Globus pallidus (tissue), 1 donor: ENCODE results near the gene DPF3.

Experiments
- DNase-seq: peaks from one replicate; pipeline ENCODE4 v3.0.0-alpha.2; 2015; ENCODE audit warnings: low spot score

Gene DPF3

GRCh38 chr14:72714094-72714493 lies 179.8 kb downstream of the DPF3 start:
- no peak for DNase-seq

- DNase-seq = no peak
These were observed 182.0 kb downstream of the DPF3 start for GRCh38 chr14:72711936-72712335.

- peak; percentile 49 for DNase-seq
These were observed 183.8 kb downstream of the DPF3 start for GRCh38 chr14:72709916-72710611.

GRCh38 chr14:72708708-72709475 lies 185.0 kb downstream of the DPF3 start:
- DNase-seq = peak; percentile 88

- no peak for DNase-seq
These were observed 185.7 kb downstream of the DPF3 start for GRCh38 chr14:72708222-72708621.

DNA sequence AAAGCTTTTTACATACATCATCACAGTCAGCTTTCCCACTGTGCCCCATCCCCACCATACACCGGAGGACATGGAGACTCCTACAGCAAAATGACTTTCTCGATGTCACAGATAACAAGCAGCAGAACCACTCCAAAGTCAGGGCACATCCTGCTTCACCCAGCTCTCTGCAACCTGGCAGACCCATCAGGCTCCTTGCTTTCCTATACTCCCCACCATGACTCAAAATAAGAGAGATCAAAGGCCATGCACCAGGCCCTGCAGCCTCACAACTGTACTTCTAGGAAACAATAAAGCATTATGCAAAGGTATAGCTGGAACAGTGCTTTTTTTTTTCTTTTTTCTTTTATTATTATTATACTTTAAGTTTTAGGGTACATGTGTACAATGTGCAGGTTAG lies 187.4 kb downstream of the DPF3 start:
- DNase-seq = no peak

DNA sequence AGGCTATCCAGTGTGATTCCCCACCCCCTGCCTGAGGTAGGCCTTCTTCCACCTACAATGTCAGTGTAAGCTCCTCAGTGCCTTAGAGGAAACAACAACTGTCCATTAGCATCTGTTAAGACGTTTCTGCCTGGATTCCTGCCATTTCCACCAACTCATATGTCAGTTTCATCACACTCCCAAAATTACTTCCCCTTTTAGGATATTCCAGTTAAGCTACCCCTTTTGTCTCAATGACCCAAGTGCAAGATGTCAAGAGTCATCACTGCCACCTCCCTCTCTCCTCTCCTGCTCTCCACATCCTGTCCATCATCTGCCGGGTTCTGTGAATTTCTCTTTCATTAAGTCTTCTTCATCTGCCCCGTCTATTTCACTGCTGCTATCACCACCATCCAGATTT lies 189.4 kb downstream of the DPF3 start:
- DNase-seq = no peak

GRCh38 chr14:72701605-72702004 lies 192.3 kb downstream of the DPF3 start:
- no peak for DNase-seq

DNA sequence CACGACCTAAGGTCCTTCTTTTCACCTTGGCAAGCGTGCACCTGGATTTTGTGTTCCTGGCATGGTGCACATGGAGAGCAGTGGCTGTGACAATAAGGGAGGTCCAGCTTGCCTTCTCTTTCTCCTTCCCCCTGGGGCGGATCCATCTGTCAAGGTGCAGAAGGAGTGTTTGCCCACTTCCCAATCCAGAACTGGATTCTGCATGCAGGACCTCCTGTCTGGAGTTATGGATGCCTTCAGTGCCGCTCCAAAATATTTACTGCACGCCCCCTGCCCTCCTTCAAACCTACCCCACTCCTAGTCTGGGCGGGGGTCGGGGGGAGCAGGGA lies 192.7 kb downstream of the DPF3 start:
- DNase-seq = no peak

- DNase-seq = no peak
These were observed 193.3 kb downstream of the DPF3 start for GRCh38 chr14:72700338-72701236.

GRCh38 chr14:72699852-72700257 lies 194.0 kb downstream of the DPF3 start:
- DNase-seq = no peak

GRCh38 chr14:72699443-72699842 lies 194.5 kb downstream of the DPF3 start:
- DNase-seq = no peak

DNA sequence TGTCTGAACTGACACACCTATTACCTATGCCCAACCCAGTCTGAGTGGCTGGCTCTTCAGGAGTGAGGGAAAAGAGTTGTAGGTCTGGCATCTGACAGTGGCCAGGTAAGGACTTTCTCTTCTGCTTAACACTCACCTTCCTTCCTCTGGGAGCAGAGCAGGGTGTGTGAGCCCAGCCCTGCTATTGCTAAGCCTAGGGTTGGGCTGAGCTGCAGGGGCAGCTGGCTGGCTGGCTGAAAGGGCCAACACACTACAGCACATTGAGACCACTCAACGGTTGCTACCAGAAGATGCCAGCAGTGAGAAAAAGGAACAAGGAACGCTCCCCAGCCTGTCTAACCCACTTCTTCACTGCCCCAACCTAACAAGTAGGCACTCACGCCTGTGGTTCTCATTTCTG lies 201.2 kb downstream of the DPF3 start:
- DNase-seq = no peak

DNA sequence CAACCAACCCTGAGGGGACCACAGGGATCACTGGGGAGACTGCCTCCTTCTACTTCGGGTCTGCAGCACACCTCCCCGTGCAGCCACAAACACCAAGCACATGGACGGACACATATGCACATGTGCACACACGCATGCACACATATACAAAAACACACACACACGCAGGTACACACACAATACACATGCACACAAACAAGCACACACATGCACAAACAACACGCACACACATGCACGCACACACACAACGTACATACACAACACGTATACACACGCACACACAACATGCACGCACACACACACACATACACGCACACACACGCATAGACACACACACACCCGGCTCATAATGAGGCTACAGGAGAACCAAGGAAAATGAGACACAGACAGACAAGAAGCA lies 203.6 kb downstream of the DPF3 start:
- DNase-seq = no peak

- no peak for DNase-seq
These were observed 204.8 kb downstream of the DPF3 start for GRCh38 chr14:72688990-72689671.

DNA sequence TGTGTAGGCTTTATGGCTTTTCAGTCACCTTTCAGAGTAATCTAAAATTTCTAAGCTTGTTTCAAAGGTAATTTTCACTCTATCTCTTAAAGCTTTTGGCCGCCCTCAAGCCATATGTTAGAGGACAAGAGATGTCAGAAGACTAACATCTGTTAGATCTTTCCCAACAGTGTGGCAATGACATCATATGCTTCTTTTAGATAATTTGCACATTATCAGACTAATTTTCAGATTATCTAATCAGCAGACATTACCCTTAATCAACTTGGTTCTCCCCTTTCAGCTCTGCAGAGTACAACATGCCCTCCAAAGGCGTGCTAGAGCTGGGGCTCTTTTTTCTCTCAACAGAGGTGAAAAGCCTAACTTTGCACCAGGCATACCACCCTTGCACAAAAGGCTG lies 207.1 kb downstream of the DPF3 start:
- DNase-seq = no peak

GRCh38 chr14:72686101-72686500 lies 207.8 kb downstream of the DPF3 start:
- no peak for DNase-seq

DNA sequence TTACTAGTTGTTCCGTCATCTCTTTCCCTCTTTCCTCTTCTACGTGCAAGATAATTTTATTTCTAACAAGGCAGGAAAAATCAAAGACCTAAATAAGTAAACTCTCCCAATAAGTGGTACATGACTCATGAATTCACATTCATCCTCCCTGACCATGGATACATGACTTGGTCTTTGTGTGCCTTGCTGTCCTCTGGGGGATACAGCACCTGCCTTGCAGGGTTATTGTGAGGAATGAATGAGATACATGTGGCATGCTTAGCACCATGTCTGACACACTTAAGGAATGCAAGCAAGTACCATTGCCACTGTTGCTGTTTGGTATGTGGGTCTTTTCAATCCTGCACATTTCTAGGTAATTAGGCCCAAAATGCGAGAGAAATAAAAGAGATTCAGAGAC lies 208.4 kb downstream of the DPF3 start:
- DNase-seq = no peak

GRCh38 chr14:72683787-72684186 lies 210.1 kb downstream of the DPF3 start:
- no peak for DNase-seq

DNA sequence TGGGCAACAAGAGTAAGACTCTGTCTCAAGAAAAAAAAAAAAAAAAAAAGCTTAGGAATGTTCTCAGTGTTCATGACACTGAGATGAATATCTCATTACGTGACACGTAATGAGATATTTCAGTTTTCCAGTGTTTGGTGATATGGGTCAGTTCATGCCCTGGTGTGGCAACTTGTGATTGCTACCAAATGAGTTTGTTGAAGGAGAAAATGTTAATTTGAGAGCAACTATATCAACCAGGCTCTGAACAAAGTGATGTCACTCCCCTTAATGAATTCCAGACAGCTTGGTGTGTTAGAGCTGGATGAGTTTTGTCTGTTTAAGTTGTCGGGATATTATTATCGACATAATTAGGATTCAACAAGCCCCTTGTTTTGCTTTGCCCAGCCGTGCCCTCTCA lies 211.7 kb downstream of the DPF3 start:
- DNase-seq = no peak

DNA sequence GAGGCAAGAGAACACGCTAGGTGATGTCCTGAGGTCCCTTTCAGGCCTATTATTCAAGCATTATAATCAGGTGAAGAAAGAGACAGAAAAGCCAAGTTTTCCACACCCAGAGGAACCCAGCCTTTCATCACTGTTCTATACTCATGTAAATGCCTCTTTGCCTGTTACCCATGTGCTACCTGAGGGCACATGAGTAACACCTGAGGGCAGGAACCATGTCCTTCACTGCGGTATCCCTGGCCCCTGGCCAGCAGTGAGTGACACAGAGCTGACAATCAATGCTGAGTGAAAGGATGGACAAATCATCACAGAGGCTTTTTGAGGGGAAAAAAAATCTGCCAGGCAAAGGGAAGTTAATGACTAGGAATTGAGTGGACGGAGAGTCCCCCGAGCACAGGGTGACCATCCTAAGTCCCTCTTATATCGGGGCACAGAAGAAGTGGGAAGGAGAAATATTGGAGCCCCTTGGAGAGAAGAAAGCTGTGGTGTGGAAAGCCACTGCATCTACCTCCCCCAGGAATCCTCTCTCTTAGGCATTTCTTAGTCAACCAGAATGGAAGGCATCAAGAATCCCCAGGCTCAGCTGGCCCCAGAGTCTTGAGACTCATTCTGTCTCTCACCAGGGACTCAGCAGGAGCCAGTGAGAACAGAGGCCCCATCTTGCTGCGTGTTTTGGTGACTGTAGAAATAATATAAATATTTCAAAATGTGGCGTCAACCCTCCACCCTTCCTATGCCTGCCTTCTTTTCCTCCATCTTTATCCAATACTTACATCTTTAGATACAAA lies 212.9 kb downstream of the DPF3 start:
- DNase-seq = no peak
